Neural progenitor cell (in vitro differentiated cells): ENCODE measurements around the gene OR2A25.

Experiments
- EZH2 ChIP-seq: fragments of 200-600 bp; sonication (generic); IDR thresholded peaks from 2 replicates; pipeline ENCODE4 v1.6.1; 2017; ENCODE audit warnings: antibody characterized with exemption, mild to moderate bottlenecking, moderate library complexity
- TF ChIP-seq, protein P1 (sequence below): fragments of 200-600 bp; sonication (generic); IDR thresholded peaks from 2 replicates; pipeline ENCODE4 v1.5.1; 2017; ENCODE audit warnings: antibody characterized with exemption, mild to moderate bottlenecking

DNA sequence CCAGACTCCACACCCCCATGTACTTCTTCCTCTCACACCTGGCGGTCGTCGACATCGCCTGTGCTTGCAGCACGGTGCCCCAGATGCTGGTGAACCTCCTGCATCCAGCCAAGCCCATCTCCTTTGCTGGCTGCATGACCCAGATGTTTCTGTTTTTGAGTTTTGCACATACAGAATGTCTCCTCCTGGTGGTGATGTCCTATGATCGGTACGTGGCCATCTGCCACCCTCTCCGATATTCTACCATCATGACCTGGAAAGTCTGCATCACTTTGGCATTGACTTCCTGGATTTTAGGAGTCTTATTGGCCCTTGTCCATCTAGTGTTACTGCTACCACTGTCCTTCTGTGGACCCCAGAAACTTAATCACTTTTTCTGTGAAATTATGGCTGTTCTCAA, 4.8 kb downstream of the OR2A25 start:
- TF ChIP-seq EZH2: no peak
- TF ChIP-seq, protein P1, sequence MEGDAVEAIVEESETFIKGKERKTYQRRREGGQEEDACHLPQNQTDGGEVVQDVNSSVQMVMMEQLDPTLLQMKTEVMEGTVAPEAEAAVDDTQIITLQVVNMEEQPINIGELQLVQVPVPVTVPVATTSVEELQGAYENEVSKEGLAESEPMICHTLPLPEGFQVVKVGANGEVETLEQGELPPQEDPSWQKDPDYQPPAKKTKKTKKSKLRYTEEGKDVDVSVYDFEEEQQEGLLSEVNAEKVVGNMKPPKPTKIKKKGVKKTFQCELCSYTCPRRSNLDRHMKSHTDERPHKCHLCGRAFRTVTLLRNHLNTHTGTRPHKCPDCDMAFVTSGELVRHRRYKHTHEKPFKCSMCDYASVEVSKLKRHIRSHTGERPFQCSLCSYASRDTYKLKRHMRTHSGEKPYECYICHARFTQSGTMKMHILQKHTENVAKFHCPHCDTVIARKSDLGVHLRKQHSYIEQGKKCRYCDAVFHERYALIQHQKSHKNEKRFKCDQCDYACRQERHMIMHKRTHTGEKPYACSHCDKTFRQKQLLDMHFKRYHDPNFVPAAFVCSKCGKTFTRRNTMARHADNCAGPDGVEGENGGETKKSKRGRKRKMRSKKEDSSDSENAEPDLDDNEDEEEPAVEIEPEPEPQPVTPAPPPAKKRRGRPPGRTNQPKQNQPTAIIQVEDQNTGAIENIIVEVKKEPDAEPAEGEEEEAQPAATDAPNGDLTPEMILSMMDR: peak; percentile 13
